ENCODE measurements around the gene MASP1. TPM values are rescaled to one million over a fixed set of nuclear protein-coding genes. Genes with fewer than 3 reads are reported as not detected.

The MASP1 gene
- total and polyA plus RNA-seq, 4 donors = 0.88 to 6.0 (median 3.2) TPM

DNA sequence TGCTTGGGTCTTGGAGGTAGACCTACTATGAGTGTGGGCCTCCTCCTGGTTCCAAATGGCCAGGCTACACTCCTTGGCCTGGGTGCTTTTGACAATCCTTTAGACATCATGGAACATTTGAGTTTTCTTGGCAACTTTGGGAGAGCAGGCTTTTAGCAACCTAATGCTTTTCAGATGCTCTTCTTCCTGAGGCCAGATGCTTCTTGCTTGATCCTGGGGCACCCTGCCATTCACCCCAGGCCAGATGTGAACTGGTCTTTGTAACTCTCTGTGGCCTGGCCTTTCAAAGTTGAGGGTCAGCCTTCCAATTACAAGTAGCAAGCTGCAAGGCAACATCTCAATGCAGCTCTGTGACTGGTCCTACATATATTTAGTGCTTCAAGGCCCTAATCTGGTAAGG, 53.8 kb downstream of the MASP1 start:
- DNase-seq (no peak), ATAC-seq (ENCODE audit: low FRiP score) (no peak)
- Histone ChIP-seq H3K27me3 (ENCODE audit: control insufficient read depth in 1 of 2, insufficient read depth in 2 of 2, low read length in 1 of 2) (no peaks in the 10 kb centered on the region), H3K4me1 (ENCODE audit: control insufficient read depth in 1 of 2, insufficient read depth in 2 of 2, low read length in 2 of 2) (no peaks in the 10 kb centered on the region), H3K36me3 (ENCODE audit: control insufficient read depth in 1 of 2, insufficient read depth in 2 of 2, low read length in 1 of 2) (no peaks in the 10 kb centered on the region), H3K27ac (ENCODE audit: low read depth in 1 of 2, low read length in 2 of 2) (no peak overlapping the region), H3K4me3 (ENCODE audit: low read length in 2 of 2) (no peak overlapping the region), H3K9me3 (ENCODE audit: control insufficient read depth, low read length) (no peaks in the 10 kb centered on the region)
- intact Hi-C loops (cut with DNase I) = no loop called here

DNA sequence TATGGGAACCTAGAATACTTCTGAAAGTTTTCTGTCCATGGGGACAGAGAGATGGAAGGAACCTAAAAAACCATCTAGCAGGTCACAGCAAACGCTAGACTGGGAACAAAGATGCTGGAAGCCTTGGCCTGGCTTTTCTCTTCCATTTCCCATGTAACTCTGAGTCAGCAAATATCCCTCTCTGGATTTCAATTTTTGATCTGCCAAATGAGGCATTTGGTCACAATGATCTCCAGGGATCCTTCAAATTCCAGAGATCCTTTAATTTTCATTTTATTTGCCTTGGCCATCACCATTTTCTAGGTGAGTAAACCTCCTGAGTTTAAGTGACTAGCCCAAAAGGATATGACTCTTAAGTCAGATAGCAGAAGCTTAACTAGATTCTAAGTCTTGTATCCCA, 54.6 kb downstream of the MASP1 start:
- DNase-seq (no peak), ATAC-seq (ENCODE audit: low FRiP score) (no peak)
- WGBS, 2 donors = 95 to 96% methylated on average over 1 of the region's 1 CpG

DNA sequence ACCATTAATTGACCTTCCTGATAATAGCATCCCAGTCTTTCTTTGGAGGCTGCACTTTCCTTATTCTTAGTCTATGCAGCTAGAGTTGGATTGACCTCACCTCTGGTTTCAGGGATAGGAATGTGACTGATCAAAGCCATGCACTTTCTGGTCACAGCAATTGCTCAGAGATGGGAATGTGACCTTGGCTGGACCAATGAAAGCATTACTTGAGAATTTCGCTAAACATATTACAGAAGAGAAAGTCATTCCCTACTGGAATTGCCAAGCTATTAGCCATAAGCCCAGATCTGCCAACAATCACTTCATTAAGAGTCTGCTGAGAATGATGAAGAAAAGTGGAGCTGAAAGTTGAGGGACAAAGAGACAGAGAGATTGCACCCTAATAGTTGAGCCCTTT, 61.5 kb downstream of the MASP1 start:
- Histone ChIP-seq H3K27ac (ENCODE audit: low read depth in 1 of 2, low read length in 2 of 2) (no peak overlapping the region), H3K36me3 (ENCODE audit: control insufficient read depth in 1 of 2, insufficient read depth in 2 of 2, low read length in 1 of 2) (no peaks in the 10 kb centered on the region), H3K4me3 (ENCODE audit: low read length in 2 of 2) (no peak overlapping the region), H3K27me3 (ENCODE audit: control insufficient read depth in 1 of 2, insufficient read depth in 2 of 2, low read length in 1 of 2) (no peaks in the 10 kb centered on the region), H3K9me3 (ENCODE audit: control insufficient read depth, low read length) (no peaks in the 10 kb centered on the region), H3K4me1 (ENCODE audit: control insufficient read depth in 1 of 2, insufficient read depth in 2 of 2, low read length in 2 of 2) (peaks cover 0 to 2% of the 10 kb centered on the region in 2 donors)
- no peak for ATAC-seq (ENCODE audit: low FRiP score)
- intact Hi-C loops (cut with DNase I) = no loop called here
- 82 to 94% methylated on average over 1 of the region's 1 CpG for WGBS, 2 donors
- DNase-seq = no peak

More for the DNA sequence above, 54.6 kb downstream of the MASP1 start:
- no peak overlapping the region for H3K27ac ChIP-seq (ENCODE audit: low read depth in 1 of 2, low read length in 2 of 2)
- no peaks in the 10 kb centered on the region for H3K36me3 ChIP-seq (ENCODE audit: control insufficient read depth in 1 of 2, insufficient read depth in 2 of 2, low read length in 1 of 2)
- H3K27me3 ChIP-seq (ENCODE audit: control insufficient read depth in 1 of 2, insufficient read depth in 2 of 2, low read length in 1 of 2) = no peaks in the 10 kb centered on the region
- no peaks in the 10 kb centered on the region for H3K9me3 ChIP-seq (ENCODE audit: control insufficient read depth, low read length)
- no peaks in the 10 kb centered on the region for H3K4me1 ChIP-seq (ENCODE audit: control insufficient read depth in 1 of 2, insufficient read depth in 2 of 2, low read length in 2 of 2)
- intact Hi-C loops (cut with DNase I) = no loop called here
- no peak overlapping the region for H3K4me3 ChIP-seq (ENCODE audit: low read length in 2 of 2)

DNA sequence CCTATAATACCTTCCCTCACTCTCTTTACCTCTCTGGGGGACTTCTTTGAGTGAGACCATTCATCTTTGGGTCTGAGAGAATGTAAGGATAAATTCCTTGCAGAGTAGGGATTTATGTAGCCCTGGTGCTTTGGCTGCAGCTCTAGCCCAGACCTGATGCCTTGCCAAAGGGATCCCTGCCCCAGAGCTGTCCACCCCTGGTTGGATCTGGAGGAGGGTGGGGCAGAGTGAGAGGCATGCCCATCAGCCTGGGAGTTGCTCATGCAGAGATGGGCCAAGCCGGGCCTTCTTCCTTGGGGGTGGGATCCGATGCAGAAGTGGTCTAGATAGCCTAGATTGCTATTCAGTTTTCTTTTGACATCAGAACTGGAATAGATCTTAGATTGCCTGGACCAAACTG, 62.8 kb downstream of the MASP1 start:
- intact Hi-C loops (cut with DNase I) = no loop called here
- Histone ChIP-seq H3K27me3 (ENCODE audit: control insufficient read depth in 1 of 2, insufficient read depth in 2 of 2, low read length in 1 of 2) (no peaks in the 10 kb centered on the region), H3K4me1 (ENCODE audit: control insufficient read depth in 1 of 2, insufficient read depth in 2 of 2, low read length in 2 of 2) (peaks cover 0 to 2% of the 10 kb centered on the region in 2 donors), H3K27ac (ENCODE audit: low read depth in 1 of 2, low read length in 2 of 2) (no peak overlapping the region), H3K4me3 (ENCODE audit: low read length in 2 of 2) (no peak overlapping the region), H3K9me3 (ENCODE audit: control insufficient read depth, low read length) (no peaks in the 10 kb centered on the region), H3K36me3 (ENCODE audit: control insufficient read depth in 1 of 2, insufficient read depth in 2 of 2, low read length in 1 of 2) (no peaks in the 10 kb centered on the region)
- 90 to 98% methylated on average over 2 of the region's 2 CpGs for WGBS, 2 donors
- DNase-seq (no peak), ATAC-seq (ENCODE audit: low FRiP score) (no peak)

- DNase-seq (no peak), ATAC-seq (ENCODE audit: low FRiP score) (peak; percentile 22)
- H3K9me3 ChIP-seq (ENCODE audit: control insufficient read depth, low read length) = no peaks in the 10 kb centered on the region
- H3K4me3 ChIP-seq (ENCODE audit: low read length in 2 of 2) = no peak overlapping the region
- peak overlapping the region in 1 of 2 donors; percentile 9 for H3K27ac ChIP-seq (ENCODE audit: low read depth in 1 of 2, low read length in 2 of 2)
- WGBS, 2 donors = 46% methylated on average over 7 of the region's 7 CpGs
- H3K4me1 ChIP-seq (ENCODE audit: control insufficient read depth in 1 of 2, insufficient read depth in 2 of 2, low read length in 2 of 2) = peaks cover 0 to 2% of the 10 kb centered on the region in 2 donors
- H3K27me3 ChIP-seq (ENCODE audit: control insufficient read depth in 1 of 2, insufficient read depth in 2 of 2, low read length in 1 of 2) = no peaks in the 10 kb centered on the region
- no peaks in the 10 kb centered on the region for H3K36me3 ChIP-seq (ENCODE audit: control insufficient read depth in 1 of 2, insufficient read depth in 2 of 2, low read length in 1 of 2)
- intact Hi-C loops (cut with DNase I) = no loop called here
Observed at GRCh38 chr3:187227658-187228258, 63.8 kb downstream of the MASP1 start.

- no peaks in the 10 kb centered on the region for H3K36me3 ChIP-seq (ENCODE audit: control insufficient read depth in 1 of 2, insufficient read depth in 2 of 2, low read length in 1 of 2)
- no peaks in the 10 kb centered on the region for H3K27me3 ChIP-seq (ENCODE audit: control insufficient read depth in 1 of 2, insufficient read depth in 2 of 2, low read length in 1 of 2)
- no peak overlapping the region for H3K4me3 ChIP-seq (ENCODE audit: low read length in 2 of 2)
- no peak for ATAC-seq (ENCODE audit: low FRiP score)
- H3K27ac ChIP-seq (ENCODE audit: low read depth in 1 of 2, low read length in 2 of 2) = no peak overlapping the region
- peaks cover 0 to 2% of the 10 kb centered on the region in 2 donors for H3K4me1 ChIP-seq (ENCODE audit: control insufficient read depth in 1 of 2, insufficient read depth in 2 of 2, low read length in 2 of 2)
- 76 to 87% methylated on average over 3 of the region's 3 CpGs for WGBS, 2 donors
- DNase-seq = no peak
- intact Hi-C loops (cut with DNase I) = loop anchor here in 1 of 2 donors (5.0 kb wide), 1 partner anchor 94 kb away; no protein-coding TSS in a partner anchor
- no peaks in the 10 kb centered on the region for H3K9me3 ChIP-seq (ENCODE audit: control insufficient read depth, low read length)
Observed at GRCh38 chr3:187223799-187224198, 67.7 kb downstream of the MASP1 start.

GRCh38 chr3:187222801-187223200, 68.7 kb downstream of the MASP1 start:
- DNase-seq = no peak
- Histone ChIP-seq H3K27ac (ENCODE audit: low read depth in 1 of 2, low read length in 2 of 2) (no peak overlapping the region), H3K4me1 (ENCODE audit: control insufficient read depth in 1 of 2, insufficient read depth in 2 of 2, low read length in 2 of 2) (peaks cover 0 to 2% of the 10 kb centered on the region in 2 donors), H3K27me3 (ENCODE audit: control insufficient read depth in 1 of 2, insufficient read depth in 2 of 2, low read length in 1 of 2) (no peaks in the 10 kb centered on the region), H3K36me3 (ENCODE audit: control insufficient read depth in 1 of 2, insufficient read depth in 2 of 2, low read length in 1 of 2) (no peaks in the 10 kb centered on the region), H3K4me3 (ENCODE audit: low read length in 2 of 2) (no peak overlapping the region), H3K9me3 (ENCODE audit: control insufficient read depth, low read length) (no peaks in the 10 kb centered on the region)
- ATAC-seq (ENCODE audit: low FRiP score) = no peak
- WGBS, 2 donors = 86 to 88% methylated on average over 4 of the region's 4 CpGs
- intact Hi-C loops (cut with DNase I) = loop anchor here in 1 of 2 donors (5.0 kb wide), 1 partner anchor 94 kb away; no protein-coding TSS in a partner anchor

DNA sequence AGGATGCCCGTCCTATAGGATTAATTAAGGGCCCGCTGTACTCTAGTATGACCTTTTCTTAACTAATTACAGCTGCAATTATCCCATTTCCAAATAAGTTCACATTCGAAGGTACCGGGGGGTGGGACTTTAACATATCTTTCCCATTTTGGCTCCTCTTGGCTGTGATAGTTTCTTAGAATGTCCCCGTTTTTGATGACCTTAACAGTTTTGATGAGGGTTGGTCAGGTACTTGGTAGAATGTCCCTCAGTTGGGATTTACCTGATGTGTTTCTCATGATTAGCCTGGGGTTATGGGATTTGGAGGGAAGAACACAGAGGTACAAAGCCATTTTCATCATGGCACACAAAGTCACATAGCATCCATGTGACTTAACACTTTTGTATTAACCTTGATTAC, 76.1 kb downstream of the MASP1 start:
- ATAC-seq (ENCODE audit: low FRiP score) = no peak
- H3K9me3 ChIP-seq (ENCODE audit: control insufficient read depth, low read length) = no peaks in the 10 kb centered on the region
- no peak for DNase-seq
- H3K4me3 ChIP-seq (ENCODE audit: low read length in 2 of 2) = no peak overlapping the region
- no peak overlapping the region for H3K27ac ChIP-seq (ENCODE audit: low read depth in 1 of 2, low read length in 2 of 2)
- WGBS, 2 donors = 96% methylated on average over 5 of the region's 5 CpGs
- intact Hi-C loops (cut with DNase I) = no loop called here
- no peaks in the 10 kb centered on the region for H3K36me3 ChIP-seq (ENCODE audit: control insufficient read depth in 1 of 2, insufficient read depth in 2 of 2, low read length in 1 of 2)
- peaks cover 0 to 10% of the 10 kb centered on the region in 2 donors for H3K4me1 ChIP-seq (ENCODE audit: control insufficient read depth in 1 of 2, insufficient read depth in 2 of 2, low read length in 2 of 2)
- no peaks in the 10 kb centered on the region for H3K27me3 ChIP-seq (ENCODE audit: control insufficient read depth in 1 of 2, insufficient read depth in 2 of 2, low read length in 1 of 2)

- DNase-seq (no peak), ATAC-seq (ENCODE audit: low FRiP score) (no peak)
- Histone ChIP-seq H3K9me3 (ENCODE audit: control insufficient read depth, low read length) (no peaks in the 10 kb centered on the region), H3K27me3 (ENCODE audit: control insufficient read depth in 1 of 2, insufficient read depth in 2 of 2, low read length in 1 of 2) (no peaks in the 10 kb centered on the region), H3K4me1 (ENCODE audit: control insufficient read depth in 1 of 2, insufficient read depth in 2 of 2, low read length in 2 of 2) (peaks cover 8 to 15% of the 10 kb centered on the region in 2 donors), H3K4me3 (ENCODE audit: low read length in 2 of 2) (no peak overlapping the region), H3K27ac (ENCODE audit: low read depth in 1 of 2, low read length in 2 of 2) (no peak overlapping the region), H3K36me3 (ENCODE audit: control insufficient read depth in 1 of 2, insufficient read depth in 2 of 2, low read length in 1 of 2) (no peaks in the 10 kb centered on the region)
- WGBS, 2 donors = 92 to 94% methylated on average over 1 of the region's 1 CpG
- intact Hi-C loops (cut with DNase I) = no loop called here
Observed at GRCh38 chr3:187213616-187214015, 77.9 kb downstream of the MASP1 start.
